ENCODE results near the gene CISH. TPM values are rescaled to one million over a fixed set of nuclear protein-coding genes. Genes with fewer than 3 reads are reported as not detected.

Gene CISH
- total RNA-seq, 1 experiment from 2014 or later = 1.7 TPM

DNA sequence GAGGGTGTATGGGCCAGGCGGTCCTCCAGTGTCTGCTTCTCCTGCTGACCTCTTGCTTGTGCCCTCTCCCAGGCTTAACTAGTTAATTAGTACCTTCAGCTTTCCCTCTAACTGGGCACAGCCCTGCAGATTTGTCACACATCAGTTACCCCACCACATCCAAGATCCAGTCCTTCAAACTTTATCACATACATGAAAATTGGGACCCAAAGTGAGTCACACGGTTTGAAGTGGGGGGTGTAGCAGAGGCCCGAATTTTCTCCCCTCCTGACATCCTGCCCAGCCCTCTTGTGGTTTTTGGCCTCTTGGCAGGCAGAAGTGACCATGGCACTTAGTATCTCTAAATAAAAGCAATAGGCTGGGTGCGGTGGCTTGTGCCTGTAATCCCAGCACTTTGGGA is 9.2 kb upstream of the CISH start:
- no peak overlapping the region for H3K56ac ChIP-seq (ENCODE audit: insufficient read length, low read depth, low read length)
- no peaks in the 10 kb centered on the region for H3K9me3 ChIP-seq (ENCODE audit: control insufficient read depth, low read depth, low read length)
- no peak overlapping the region for H3K23ac ChIP-seq (ENCODE audit: insufficient read length, low read depth, low read length)
- H2AFZ ChIP-seq (ENCODE audit: low read length) = no peak overlapping the region
- TF ChIP-seq, protein P1, sequence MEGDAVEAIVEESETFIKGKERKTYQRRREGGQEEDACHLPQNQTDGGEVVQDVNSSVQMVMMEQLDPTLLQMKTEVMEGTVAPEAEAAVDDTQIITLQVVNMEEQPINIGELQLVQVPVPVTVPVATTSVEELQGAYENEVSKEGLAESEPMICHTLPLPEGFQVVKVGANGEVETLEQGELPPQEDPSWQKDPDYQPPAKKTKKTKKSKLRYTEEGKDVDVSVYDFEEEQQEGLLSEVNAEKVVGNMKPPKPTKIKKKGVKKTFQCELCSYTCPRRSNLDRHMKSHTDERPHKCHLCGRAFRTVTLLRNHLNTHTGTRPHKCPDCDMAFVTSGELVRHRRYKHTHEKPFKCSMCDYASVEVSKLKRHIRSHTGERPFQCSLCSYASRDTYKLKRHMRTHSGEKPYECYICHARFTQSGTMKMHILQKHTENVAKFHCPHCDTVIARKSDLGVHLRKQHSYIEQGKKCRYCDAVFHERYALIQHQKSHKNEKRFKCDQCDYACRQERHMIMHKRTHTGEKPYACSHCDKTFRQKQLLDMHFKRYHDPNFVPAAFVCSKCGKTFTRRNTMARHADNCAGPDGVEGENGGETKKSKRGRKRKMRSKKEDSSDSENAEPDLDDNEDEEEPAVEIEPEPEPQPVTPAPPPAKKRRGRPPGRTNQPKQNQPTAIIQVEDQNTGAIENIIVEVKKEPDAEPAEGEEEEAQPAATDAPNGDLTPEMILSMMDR (conservative IDR thresholded peaks at IDR 0.05) = no peak
- H2BK120ac ChIP-seq (ENCODE audit: low read depth, low read length, poor library complexity, severe bottlenecking) = no peak overlapping the region
- H3K14ac ChIP-seq (ENCODE audit: insufficient read depth, low read length) = no peak overlapping the region
- H3K27me3 Mint-ChIP-seq (ENCODE audit: low read depth) = no peaks in the 10 kb centered on the region; the same call in 1 of the 2 replicates
- H2BK12ac ChIP-seq (ENCODE audit: insufficient read length, low read depth, low read length) = no peak overlapping the region
- peaks cover 0 to 28% (median 23%) of the 10 kb centered on the region in 3 experiments; a peak in 6 of 7 replicates for H3K36me3 Mint-ChIP-seq (ENCODE audit: insufficient read depth in 1 of 3, low read depth in 3 of 3)
- DNase-seq = no peak
- peaks cover 41 to 47% of the 10 kb centered on the region in 2 experiments for H3K4me1 Mint-ChIP-seq
- peaks cover 2% of the 10 kb centered on the region for H3K79me1 ChIP-seq (ENCODE audit: insufficient read depth, low read depth, low read length, poor library complexity, severe bottlenecking)
- no peaks in the 10 kb centered on the region for H4K20me1 ChIP-seq (ENCODE audit: control insufficient read depth, insufficient read depth, insufficient read length)
- H3K23me2 ChIP-seq (ENCODE audit: insufficient read length, low read depth, low read length, poor library complexity, severe bottlenecking) = peaks cover 17% of the 10 kb centered on the region
- no CpG with 5 or more reads among the region's 4 CpGs for WGBS (ENCODE audit: extremely low coverage, insufficient read length, low lambda C conversion rate)
- no peak overlapping the region for H3K4me3 Mint-ChIP-seq
- H3K79me2 ChIP-seq (ENCODE audit: insufficient read depth, low read length) = no peaks in the 10 kb centered on the region
- H4K8ac ChIP-seq (replicated peaks; ENCODE audit: insufficient read length, low read depth, low read length) = no peak overlapping the region
- no peak overlapping the region for H3K27ac ChIP-seq (ENCODE audit: insufficient read length, low read depth, low read length)
- no peak overlapping the region for H3K9ac ChIP-seq (ENCODE audit: extremely low read depth, insufficient read length, low read length)
- no peak overlapping the region for H2BK20ac ChIP-seq (ENCODE audit: low read depth, low read length, poor library complexity, severe bottlenecking)
- H3K4me1 ChIP-seq (ENCODE audit: insufficient read depth, low read length) = peaks cover 3% of the 10 kb centered on the region; the same call in 1 of the 2 replicates
- no peak overlapping the region for H3K4me2 ChIP-seq (ENCODE audit: insufficient read depth, insufficient read length, low read length)
- H4K91ac ChIP-seq (ENCODE audit: insufficient read length, low read depth, low read length) = no peak overlapping the region
- H4K5ac ChIP-seq (ENCODE audit: insufficient read length, low read depth, low read length) = no peak overlapping the region
- no peak overlapping the region for H2BK15ac ChIP-seq (ENCODE audit: low read depth, low read length)
- no peak overlapping the region for H3K4ac ChIP-seq (ENCODE audit: low read depth, low read length)
- H3K18ac ChIP-seq (ENCODE audit: insufficient read length, low read depth, low read length) = no peak overlapping the region
- no peaks in the 10 kb centered on the region for H3K27me3 ChIP-seq (ENCODE audit: insufficient read depth, low read length)
- H2BK5ac ChIP-seq (ENCODE audit: insufficient read length, low read length) = no peak overlapping the region
- no peak overlapping the region for H3T11ph ChIP-seq (ENCODE audit: low read length)
- no peak overlapping the region for H2AK5ac ChIP-seq (ENCODE audit: insufficient read length, low read length)
- H3K27ac Mint-ChIP-seq = peak overlapping the region in 1 of 3 experiments; percentile 18; a peak in 1 of 7 replicates
- no peaks in the 10 kb centered on the region for H3K9me3 Mint-ChIP-seq

All from H9 (cell line).